A673 (cell line): ENCODE measurements around the gene YTHDF1. TPM values are rescaled to one million over a fixed set of nuclear protein-coding genes. Genes with fewer than 3 reads are reported as not detected.

Source experiments
- BruUV-seq: library from RNA; stranded (reverse); fragments of 400-500 nt; replicated peaks from 2 replicates; lab custom pipeline; 2021; lab: Mats Ljungman, UMichigan
- CTCF ChIA-PET: fragments of 300-600 bp; sonication (Branson Sonifier 250); formaldehyde crosslinking; loops from one replicate; lab custom pipeline; 2022; ENCODE audit warnings: antibody characterized with exemption; lab: Charles Lee
- POLR2A ChIA-PET: fragments of 300-600 bp; sonication (Branson Sonifier 250); formaldehyde crosslinking; loops from one replicate; lab custom pipeline; 2022; ENCODE audit warnings: antibody characterized with exemption; ENCODE audit not compliant: low non-redundant PET; lab: Charles Lee
- DNase-seq: peaks from one replicate; pipeline ENCODE4 v3.0.0-alpha.2; 2015; ENCODE audit warnings: low spot score
- H3K27ac ChIP-seq: fragments of 200-600 bp; sonication (generic); 2 replicates; pipeline ENCODE4 v1.5.1; 2016; ENCODE audit warnings: mixed run types, low read depth, mild to moderate bottlenecking, mixed read lengths, antibody characterized with exemption, low read length; ENCODE audit not compliant: poor library complexity, severe bottlenecking
- H3K27me3 ChIP-seq: fragments of 200-600 bp; sonication (generic); replicated peaks from 2 replicates; pipeline ENCODE4 v1.6.1; 2017; ENCODE audit warnings: mixed run types, low read depth, mild to moderate bottlenecking, mixed read lengths, antibody characterized with exemption, low read length; ENCODE audit not compliant: insufficient read depth, poor library complexity
- H3K36me3 ChIP-seq: fragments of 200-600 bp; sonication (generic); 2 replicates; pipeline ENCODE4 v1.6.1; 2016; ENCODE audit warnings: mixed run types, mild to moderate bottlenecking, mixed read lengths, antibody characterized with exemption, low read length; ENCODE audit not compliant: insufficient read depth, poor library complexity, severe bottlenecking
- H3K4me1 ChIP-seq: fragments of 200-600 bp; sonication (generic); 2 replicates; pipeline ENCODE4 v1.6.1; 2017; ENCODE audit warnings: mixed run types, mild to moderate bottlenecking, mixed read lengths, antibody characterized with exemption, low read length; ENCODE audit not compliant: insufficient read depth, poor library complexity, severe bottlenecking
- H3K4me3 ChIP-seq: fragments of 200-600 bp; sonication (generic); 2 replicates; pipeline ENCODE4 v1.5.1; 2016; ENCODE audit warnings: low read depth, mixed run types, mild to moderate bottlenecking, mixed read lengths, low read length; ENCODE audit not compliant: poor library complexity, severe bottlenecking
- H3K9me3 ChIP-seq: fragments of 200-600 bp; sonication (generic); 2 replicates; pipeline ENCODE4 v1.6.1; 2016; ENCODE audit warnings: mixed run types, low read depth, mild to moderate bottlenecking, mixed read lengths, antibody characterized with exemption, low read length; ENCODE audit not compliant: poor library complexity, severe bottlenecking
- CTCF ChIP-seq: fragments of 300-800, 200-600 bp; sonication (generic); conservative IDR thresholded peaks from 2 replicates; pipeline ENCODE4 v1.5.1; 2017; ENCODE audit warnings: low read depth, mild to moderate bottlenecking, antibody characterized with exemption, low read length, moderate library complexity, mixed read lengths
- EZH2 ChIP-seq: fragments of 200-600 bp; sonication (generic); IDR thresholded peaks from 2 replicates; pipeline ENCODE4 v1.6.1; 2017; ENCODE audit warnings: borderline replicate concordance, low read depth, mild to moderate bottlenecking, mixed read lengths, antibody characterized with exemption, low read length; ENCODE audit not compliant: poor library complexity, severe bottlenecking
- intact Hi-C: fragments of 100-400 bp; cut with micrococcal nuclease; formaldehyde crosslinking; loops from one replicate; pipeline ENCODE4 v1.10.0; 2022; ENCODE audit not compliant: unreplicated experiment
- total RNA-seq: library from RNA; stranded (reverse); gene quantifications from 2 replicates; pipeline ENCODE4 v1.2.3, GENCODE V29; 2021

Gene YTHDF1
- total RNA-seq, 1 experiment from 2014 or later, result 52.4 TPM

GRCh38 chr20:63191400-63191799 lies 24.5 kb downstream of the YTHDF1 start:
- no peak overlapping the region for H3K4me3 ChIP-seq
- ChIA-PET POLR2A (no interaction called here), CTCF (no interaction called here)
- H3K9me3 ChIP-seq, result no peaks in the 10 kb centered on the region
- intact Hi-C loops, result no loop called here
- TF ChIP-seq EZH2, result no peak
- TF ChIP-seq CTCF, result no peak
- BruUV-seq, result no TSS peak
- H3K27ac ChIP-seq, result no peak overlapping the region
- peaks cover 14% of the 10 kb centered on the region for H3K36me3 ChIP-seq
- no peaks in the 10 kb centered on the region for H3K27me3 ChIP-seq
- no peak for DNase-seq
- H3K4me1 ChIP-seq, result no peaks in the 10 kb centered on the region

GRCh38 chr20:63190828-63191227 lies 25.1 kb downstream of the YTHDF1 start:
- no peak for DNase-seq
- TF ChIP-seq EZH2, result no peak
- no peak for TF ChIP-seq CTCF
- Histone ChIP-seq H3K36me3 (peaks cover 10% of the 10 kb centered on the region), H3K4me1 (no peaks in the 10 kb centered on the region), H3K4me3 (no peak overlapping the region), H3K27me3 (no peaks in the 10 kb centered on the region), H3K9me3 (no peaks in the 10 kb centered on the region), H3K27ac (no peak overlapping the region)
- ChIA-PET CTCF (no interaction called here), POLR2A (no interaction called here)
- intact Hi-C loops, result no loop called here
- BruUV-seq, result no TSS peak

GRCh38 chr20:63189846-63190559 lies 25.9 kb downstream of the YTHDF1 start:
- intact Hi-C loops, result no loop called here
- DNase-seq, result no peak
- H3K27ac ChIP-seq, result no peak overlapping the region
- no peaks in the 10 kb centered on the region for H3K4me1 ChIP-seq
- no peaks in the 10 kb centered on the region for H3K9me3 ChIP-seq
- no TSS peak for BruUV-seq
- peaks cover 2% of the 10 kb centered on the region for H3K36me3 ChIP-seq
- H3K4me3 ChIP-seq, result no peak overlapping the region
- no peak for TF ChIP-seq CTCF
- TF ChIP-seq EZH2, result no peak
- no peaks in the 10 kb centered on the region for H3K27me3 ChIP-seq
- ChIA-PET CTCF (no interaction called here), POLR2A (no interaction called here)
